Immature natural killer cell (primary cell): Measurements from ENCODE around the gene ARHGEF16. TPM values are rescaled to one million over a fixed set of nuclear protein-coding genes. Genes with fewer than 3 reads are reported as not detected.

Experiments used
- DNase-seq, 3 donors: peaks; one replicate each; pipeline ENCODE4 v3.0.0; 2022; ENCODE audit warnings: mixed read lengths in 1 of 3
- H3K27ac Mint-ChIP-seq, 6 donors: one replicate each; pipeline ENCODE4 v1.8.0; 2020; ENCODE audit warnings: mixed read lengths in 6 of 6, mild to moderate bottlenecking in 5 of 6, inconsistent platforms in 4 of 6, moderate library complexity in 3 of 6
- H3K27me3 Mint-ChIP-seq, 3 donors: one replicate each; pipeline ENCODE4 v1.8.0; 2020 to 2021; ENCODE audit warnings: low read depth in 3 of 3, mild to moderate bottlenecking in 3 of 3, mixed read lengths in 3 of 3, moderate library complexity in 3 of 3, inconsistent platforms in 1 of 3
- H3K36me3 Mint-ChIP-seq, 3 donors: one replicate each; pipeline ENCODE4 v1.8.0; 2020; ENCODE audit warnings: mixed read lengths in 3 of 3, inconsistent platforms in 2 of 3, mild to moderate bottlenecking in 2 of 3
- H3K4me1 Mint-ChIP-seq, 2 donors: one replicate each; pipeline ENCODE4 v1.8.0; 2020; ENCODE audit warnings: inconsistent platforms in 2 of 2, mild to moderate bottlenecking in 2 of 2, mixed read lengths in 2 of 2, moderate library complexity in 1 of 2
- H3K4me3 Mint-ChIP-seq, 5 donors: one replicate each; pipeline ENCODE4 v1.8.0; 2020; ENCODE audit warnings: mild to moderate bottlenecking in 5 of 5, mixed read lengths in 5 of 5, inconsistent platforms in 3 of 5, moderate library complexity in 3 of 5
- H3K9me3 Mint-ChIP-seq, 6 donors: one replicate each; pipeline ENCODE4 v1.8.0; 2020; ENCODE audit warnings: mild to moderate bottlenecking in 6 of 6, mixed read lengths in 6 of 6, inconsistent platforms in 4 of 6, moderate library complexity in 3 of 6
- polyA plus RNA-seq, 3 donors: library from polyadenylated mRNA; unstranded; fragments of 300-500 nt; fragmentation: Illumina TruSeq; gene quantifications; one replicate each; pipeline ENCODE4 v1.2.3, GENCODE V29; 2021

The ARHGEF16 gene
- polyA plus RNA-seq, 3 donors from 2014 or later: not detected

DNA sequence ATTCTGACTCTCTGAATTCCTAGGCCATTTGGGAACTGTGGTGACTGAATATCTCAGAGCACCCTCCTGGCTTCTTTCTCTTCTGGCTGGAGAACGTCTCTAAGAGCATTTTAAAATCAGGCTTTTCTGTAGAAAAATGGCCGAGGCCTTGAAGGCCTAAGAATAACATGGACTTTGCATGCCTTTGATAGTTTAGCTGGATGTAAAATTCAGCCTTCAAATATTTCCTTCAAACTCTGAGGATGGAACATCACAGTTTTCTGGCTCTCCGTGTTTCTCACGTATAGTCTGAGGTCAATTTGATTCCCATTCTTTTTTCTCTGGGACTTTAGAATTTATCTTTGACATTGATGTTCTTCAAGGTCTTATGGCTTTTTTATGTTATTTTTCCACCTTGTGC lies 34.0 kb downstream of the ARHGEF16 start:
- Mint-ChIP-seq H3K4me3 (no peak overlapping the region), H3K27me3 (peaks cover 0 to 5% (median 4%) of the 10 kb centered on the region in 3 donors), H3K4me1 (peaks cover 0 to 4% of the 10 kb centered on the region in 2 donors), H3K27ac (no peak overlapping the region), H3K36me3 (no peaks in the 10 kb centered on the region), H3K9me3 (peaks cover 0 to 2% (median 0%) of the 10 kb centered on the region in 6 donors)
- no peak for DNase-seq

DNA sequence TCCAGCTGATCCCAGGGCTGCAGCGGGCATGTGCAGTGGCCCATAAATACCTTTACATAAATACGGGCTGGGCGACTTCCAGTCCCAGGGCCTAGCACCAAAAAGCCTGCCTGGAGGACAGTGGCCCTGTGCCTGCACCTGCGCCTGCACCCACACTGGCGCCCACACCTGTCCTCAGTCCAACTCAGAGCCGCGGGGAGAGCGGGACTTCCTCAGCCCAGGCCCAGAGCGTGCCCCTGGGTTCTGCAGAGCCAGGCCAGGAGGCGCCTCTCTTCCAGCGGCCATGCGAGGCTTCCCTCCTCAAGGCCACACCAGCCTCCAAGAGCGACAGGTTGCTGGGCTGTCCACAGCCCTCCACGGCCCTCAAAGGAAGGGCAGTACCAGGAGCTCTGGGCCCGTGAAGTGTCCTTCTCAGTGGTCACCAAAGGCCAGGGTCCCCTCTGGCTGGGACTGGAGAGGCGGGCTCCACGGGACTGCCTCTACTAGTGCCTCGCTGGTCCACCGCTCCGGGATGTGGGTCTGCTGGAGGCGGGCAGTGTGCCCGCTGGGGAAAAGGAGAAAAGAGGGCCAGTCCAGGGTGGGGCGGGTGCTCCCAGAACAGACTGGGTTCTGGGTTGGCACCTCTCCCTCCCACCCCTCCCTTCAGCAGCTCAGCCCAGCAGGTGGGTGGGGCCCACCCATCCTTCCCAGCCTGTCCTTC lies 35.7 kb downstream of the ARHGEF16 start:
- DNase-seq: no peak
- Mint-ChIP-seq H3K4me3 (no peak overlapping the region), H3K4me1 (peaks cover 0 to 4% of the 10 kb centered on the region in 2 donors), H3K27ac (no peak overlapping the region), H3K27me3 (peaks cover 0 to 5% (median 1%) of the 10 kb centered on the region in 3 donors), H3K36me3 (no peaks in the 10 kb centered on the region), H3K9me3 (peaks cover 0 to 2% (median 0%) of the 10 kb centered on the region in 6 donors)

DNA sequence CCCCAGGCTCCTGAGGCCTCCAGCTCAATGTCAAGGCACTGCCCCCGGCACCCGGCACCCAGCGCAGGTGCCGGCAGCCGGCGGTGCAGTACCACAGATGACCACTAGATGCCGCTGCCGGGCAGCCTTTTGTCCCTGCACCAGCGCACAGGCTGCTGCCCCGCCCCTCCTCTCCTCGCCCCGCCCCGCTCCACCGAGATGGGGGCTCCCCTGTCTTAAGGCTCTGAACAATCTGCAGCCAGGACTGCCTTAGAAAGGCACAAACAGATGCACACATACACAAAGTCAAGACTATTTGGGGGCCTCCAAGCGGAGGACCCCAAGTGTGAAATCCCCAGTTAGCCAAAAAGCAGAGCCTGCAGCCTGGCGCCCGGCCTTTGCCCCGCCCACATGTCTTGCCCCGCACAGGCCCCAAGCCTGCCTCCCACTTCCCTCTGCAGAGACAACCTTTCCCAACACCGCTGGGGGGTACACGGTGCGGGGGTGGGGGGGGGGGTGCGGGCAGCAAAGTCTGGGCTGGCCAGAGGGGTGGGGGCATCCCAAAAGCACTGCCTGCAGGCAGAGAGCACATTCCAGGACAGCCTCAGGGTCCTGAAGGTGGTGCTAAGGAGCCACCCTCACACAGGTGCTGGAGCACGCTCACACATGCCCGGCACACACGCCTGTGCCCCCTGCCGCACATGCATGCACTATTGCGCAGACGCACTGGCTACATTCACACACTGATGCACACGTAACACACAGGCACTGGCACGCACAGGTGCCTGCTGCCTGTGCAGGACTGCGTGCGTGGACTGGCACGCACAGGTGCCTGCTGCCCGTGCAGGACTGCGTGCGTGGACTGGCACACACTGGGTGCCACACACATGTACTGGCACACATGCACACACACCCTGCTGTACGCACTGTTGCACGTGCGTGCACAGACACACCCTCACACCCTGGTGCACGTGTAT lies 37.1 kb downstream of the ARHGEF16 start:
- peak; percentile 70 to 78 (median 76) for DNase-seq
- Mint-ChIP-seq H3K4me3 (peak overlapping the region in 3 of 5 donors; percentile 33 to 51 (median 42)), H3K36me3 (no peaks in the 10 kb centered on the region), H3K4me1 (peaks cover 0 to 4% of the 10 kb centered on the region in 2 donors), H3K9me3 (peaks cover 0 to 2% (median 0%) of the 10 kb centered on the region in 6 donors), H3K27me3 (peaks cover 0 to 3% (median 1%) of the 10 kb centered on the region in 3 donors), H3K27ac (no peak overlapping the region)

- DNase-seq: no peak
- Mint-ChIP-seq H3K36me3 (no peaks in the 10 kb centered on the region), H3K9me3 (peaks cover 0 to 2% (median 0%) of the 10 kb centered on the region in 6 donors), H3K4me1 (peaks cover 0 to 4% of the 10 kb centered on the region in 2 donors), H3K4me3 (no peak overlapping the region), H3K27ac (no peak overlapping the region), H3K27me3 (peaks cover 0 to 3% (median 0%) of the 10 kb centered on the region in 3 donors)
These were observed 38.2 kb downstream of the ARHGEF16 start for GRCh38 chr1:3492545-3493246.

DNA sequence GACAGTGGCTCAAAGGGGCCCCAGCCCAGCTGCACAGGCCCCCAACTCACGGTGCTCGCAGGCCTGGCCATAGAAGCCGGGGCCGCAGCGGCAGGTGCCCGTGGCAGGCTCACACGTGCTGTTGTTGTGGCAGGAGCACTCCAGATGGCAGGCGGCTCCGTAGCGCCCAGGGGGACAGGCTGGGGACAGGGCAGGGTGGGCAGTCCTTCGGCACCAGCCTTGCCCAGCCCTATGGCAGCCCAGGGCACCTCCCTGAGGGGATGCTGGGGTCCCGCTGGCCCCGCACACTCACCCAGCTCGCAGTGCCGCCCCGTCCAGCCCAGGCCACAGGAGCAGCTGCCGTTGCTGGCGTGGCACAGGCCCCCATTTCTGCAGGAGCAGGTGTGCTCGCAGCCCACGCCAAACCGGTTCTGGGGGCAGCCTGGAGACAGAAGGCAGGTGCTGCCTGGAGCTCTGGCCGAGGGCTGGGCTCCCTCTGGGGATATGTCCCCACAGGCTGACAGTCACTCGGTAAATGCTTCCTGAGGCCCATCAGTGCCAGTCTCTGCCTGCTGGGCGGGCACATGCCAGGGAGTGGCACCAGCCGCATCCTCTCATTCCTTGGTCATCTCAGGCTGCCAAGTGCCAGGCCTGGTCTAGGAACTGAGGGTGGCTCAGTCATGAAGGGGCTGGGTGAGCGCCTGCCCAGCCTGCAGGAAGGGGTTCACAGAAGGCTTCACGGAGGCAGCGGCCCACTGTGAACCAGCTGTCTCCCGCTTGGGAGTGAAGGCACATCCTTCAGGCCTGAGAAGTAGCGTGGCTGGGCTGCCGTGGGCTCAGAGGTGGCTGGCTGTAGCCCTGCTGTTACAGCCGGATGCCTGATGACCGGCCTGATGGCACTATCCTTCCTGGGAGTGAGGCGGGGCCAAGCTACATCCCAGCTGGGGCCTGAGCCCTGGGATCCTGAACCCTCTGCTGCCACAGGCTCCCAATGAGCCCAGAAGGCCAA lies 40.1 kb downstream of the ARHGEF16 start:
- no peaks in the 10 kb centered on the region for H3K9me3 Mint-ChIP-seq
- no peak for DNase-seq
- no peaks in the 10 kb centered on the region for H3K27me3 Mint-ChIP-seq
- peaks cover 0 to 4% of the 10 kb centered on the region in 2 donors for H3K4me1 Mint-ChIP-seq
- H3K36me3 Mint-ChIP-seq: no peaks in the 10 kb centered on the region
- no peak overlapping the region for H3K4me3 Mint-ChIP-seq
- H3K27ac Mint-ChIP-seq: no peak overlapping the region

DNA sequence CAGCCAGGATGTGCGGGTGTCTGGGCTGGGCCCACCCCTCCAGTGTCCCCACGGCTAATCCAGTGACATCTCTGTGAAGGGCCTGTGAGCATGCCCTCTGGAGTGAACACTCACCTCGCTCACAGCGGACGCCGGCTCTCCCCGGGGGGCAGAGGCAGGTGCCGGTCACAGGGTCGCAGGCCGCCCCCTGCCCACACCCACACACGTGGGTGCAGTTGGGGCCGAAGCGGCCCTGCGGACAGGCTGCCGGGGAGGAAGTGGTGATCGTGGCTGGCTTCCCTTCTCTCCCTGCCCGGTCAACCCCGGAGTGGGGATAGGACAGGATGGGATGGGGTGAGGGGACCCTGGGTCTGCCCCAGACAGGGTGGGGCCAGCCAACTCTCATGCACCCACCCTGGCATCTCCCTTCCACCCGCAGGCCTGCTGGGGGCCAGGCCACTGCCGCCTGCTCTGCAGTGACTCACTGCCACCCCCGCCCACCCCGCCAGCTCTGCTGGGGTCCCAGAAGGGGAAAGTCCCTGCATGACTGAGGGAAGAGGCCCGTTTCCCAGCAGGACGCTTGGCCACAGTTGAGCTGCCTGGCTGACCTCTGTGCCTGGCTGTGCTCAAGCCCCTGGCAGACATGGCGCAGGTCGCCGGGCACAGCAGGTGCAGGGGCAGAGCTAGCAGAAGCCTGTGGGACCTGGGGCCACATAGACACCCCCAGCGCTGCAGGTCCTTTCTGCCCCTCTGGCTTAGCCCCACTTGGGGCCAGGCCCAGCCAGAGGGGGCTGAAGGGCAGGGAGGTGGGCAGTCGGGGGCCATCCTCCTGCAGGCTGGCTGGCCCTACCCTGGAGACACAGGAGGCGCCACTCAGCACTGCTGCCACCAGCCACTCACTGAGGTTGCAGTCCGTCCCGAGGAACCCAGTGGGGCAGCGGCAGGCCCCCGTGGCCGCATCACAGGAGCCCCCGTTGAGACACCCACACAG lies 41.6 kb downstream of the ARHGEF16 start:
- H3K4me3 Mint-ChIP-seq: no peak overlapping the region
- no peaks in the 10 kb centered on the region for H3K36me3 Mint-ChIP-seq
- H3K27ac Mint-ChIP-seq: no peak overlapping the region
- no peaks in the 10 kb centered on the region for H3K27me3 Mint-ChIP-seq
- DNase-seq: no peak
- no peaks in the 10 kb centered on the region for H3K9me3 Mint-ChIP-seq
- peaks cover 0 to 3% of the 10 kb centered on the region in 2 donors for H3K4me1 Mint-ChIP-seq

- Mint-ChIP-seq H3K4me3 (no peak overlapping the region), H3K27me3 (no peaks in the 10 kb centered on the region), H3K27ac (no peak overlapping the region), H3K4me1 (no peaks in the 10 kb centered on the region), H3K9me3 (no peaks in the 10 kb centered on the region), H3K36me3 (no peaks in the 10 kb centered on the region)
- DNase-seq: no peak
These were observed 42.5 kb downstream of the ARHGEF16 start for GRCh38 chr1:3496916-3497315.

DNA sequence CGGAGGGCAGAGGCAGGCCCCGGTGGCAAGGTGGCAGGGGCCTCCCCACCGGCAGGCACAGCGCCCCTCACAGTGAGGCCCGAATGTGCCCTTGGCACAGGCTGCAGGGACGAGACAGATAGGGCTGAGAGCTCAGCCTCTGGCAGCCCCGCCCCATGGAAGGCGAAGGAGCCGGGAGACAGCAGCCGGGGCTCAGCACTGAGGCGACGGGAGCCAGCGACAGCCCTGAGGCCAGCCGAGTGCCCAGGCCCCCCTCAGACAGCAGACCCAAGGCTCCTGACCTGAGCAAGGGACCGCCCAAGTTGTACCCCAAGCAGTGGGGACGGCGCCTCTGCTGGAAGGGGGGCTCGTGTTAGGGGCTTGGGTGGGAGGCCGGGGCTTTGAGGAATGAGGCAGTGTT lies 43.1 kb downstream of the ARHGEF16 start:
- H3K4me1 Mint-ChIP-seq: no peaks in the 10 kb centered on the region
- H3K36me3 Mint-ChIP-seq: no peaks in the 10 kb centered on the region
- H3K4me3 Mint-ChIP-seq: no peak overlapping the region
- no peak for DNase-seq
- H3K27me3 Mint-ChIP-seq: no peaks in the 10 kb centered on the region
- no peaks in the 10 kb centered on the region for H3K9me3 Mint-ChIP-seq
- no peak overlapping the region for H3K27ac Mint-ChIP-seq

- DNase-seq: no peak
- no peaks in the 10 kb centered on the region for H3K27me3 Mint-ChIP-seq
- H3K4me3 Mint-ChIP-seq: no peak overlapping the region
- H3K4me1 Mint-ChIP-seq: no peaks in the 10 kb centered on the region
- H3K9me3 Mint-ChIP-seq: no peaks in the 10 kb centered on the region
- H3K27ac Mint-ChIP-seq: no peak overlapping the region
- no peaks in the 10 kb centered on the region for H3K36me3 Mint-ChIP-seq
These were observed 43.9 kb downstream of the ARHGEF16 start for GRCh38 chr1:3498246-3498930.

- DNase-seq: no peak
- Mint-ChIP-seq H3K4me1 (no peaks in the 10 kb centered on the region), H3K4me3 (no peak overlapping the region), H3K27me3 (no peaks in the 10 kb centered on the region), H3K27ac (no peak overlapping the region), H3K9me3 (no peaks in the 10 kb centered on the region), H3K36me3 (no peaks in the 10 kb centered on the region)
These were observed 44.5 kb downstream of the ARHGEF16 start for GRCh38 chr1:3498986-3499385.

GRCh38 chr1:3499611-3500010 lies 45.1 kb downstream of the ARHGEF16 start:
- Mint-ChIP-seq H3K4me1 (no peaks in the 10 kb centered on the region), H3K27ac (no peak overlapping the region), H3K9me3 (no peaks in the 10 kb centered on the region), H3K4me3 (no peak overlapping the region), H3K36me3 (no peaks in the 10 kb centered on the region), H3K27me3 (no peaks in the 10 kb centered on the region)
- DNase-seq: no peak
